ENCODE results near the gene PSD.

PSD gene

GRCh38 chr10:102398172-102399020 lies 20.2 kb downstream of the PSD start:
- Mint-ChIP-seq H3K9me3 (no peaks in the 10 kb centered on the region), H3K4me3 (peak overlapping the region; percentile 70), H3K27ac (no peak overlapping the region), H3K27me3 (ENCODE audit: low read depth, poor library complexity) (peaks cover 13% of the 10 kb centered on the region), H3K36me3 (ENCODE audit: low read depth) (no peaks in the 10 kb centered on the region), H3K4me1 (peaks cover 23% of the 10 kb centered on the region)
- no peak for DNase-seq
- TF ChIP-seq CTCF (IDR thresholded peaks at IDR 0.05), result no peak

GRCh38 chr10:102397222-102398171 lies 21.1 kb downstream of the PSD start:
- H3K36me3 Mint-ChIP-seq (ENCODE audit: low read depth), result no peaks in the 10 kb centered on the region
- H3K27me3 Mint-ChIP-seq (ENCODE audit: low read depth, poor library complexity), result peaks cover 22% of the 10 kb centered on the region
- TF ChIP-seq CTCF (IDR thresholded peaks at IDR 0.05), result no peak
- peak overlapping the region; percentile 80 for H3K4me3 Mint-ChIP-seq
- no peak overlapping the region for H3K27ac Mint-ChIP-seq
- no peaks in the 10 kb centered on the region for H3K9me3 Mint-ChIP-seq
- DNase-seq, result no peak
- H3K4me1 Mint-ChIP-seq, result peaks cover 28% of the 10 kb centered on the region

GRCh38 chr10:102396730-102397151 lies 21.8 kb downstream of the PSD start:
- TF ChIP-seq CTCF (IDR thresholded peaks at IDR 0.05), result no peak
- Mint-ChIP-seq H3K27me3 (ENCODE audit: low read depth, poor library complexity) (peaks cover 28% of the 10 kb centered on the region), H3K27ac (no peak overlapping the region), H3K36me3 (ENCODE audit: low read depth) (no peaks in the 10 kb centered on the region), H3K9me3 (no peaks in the 10 kb centered on the region), H3K4me3 (peak overlapping the region; percentile 80), H3K4me1 (peaks cover 28% of the 10 kb centered on the region)
- no peak for DNase-seq

GRCh38 chr10:102396317-102396650 lies 22.3 kb downstream of the PSD start:
- Mint-ChIP-seq H3K4me1 (peaks cover 28% of the 10 kb centered on the region), H3K36me3 (ENCODE audit: low read depth) (no peaks in the 10 kb centered on the region), H3K9me3 (no peaks in the 10 kb centered on the region), H3K27ac (no peak overlapping the region), H3K4me3 (peak overlapping the region; percentile 80), H3K27me3 (ENCODE audit: low read depth, poor library complexity) (peaks cover 28% of the 10 kb centered on the region)
- TF ChIP-seq CTCF (IDR thresholded peaks at IDR 0.05), result no peak
- no peak for DNase-seq

GRCh38 chr10:102395400-102396316 lies 22.9 kb downstream of the PSD start, which contains the start of gene NFKB2:
Gene NFKB2 (plus strand): TSS chr10:102395705. CDS start chr10:102395960, 255 bp downstream.
- Mint-ChIP-seq H3K27ac (no peak within 1 kb of the TSS), H3K4me1 (peaks cover 28% of the 10 kb centered on the region)
- TF ChIP-seq CTCF (IDR thresholded peaks at IDR 0.05), result no peak

More at GRCh38 chr10:102395400-102396316, 22.9 kb downstream of the PSD start, which contains the start of gene NFKB2:
- peak; percentile 90 for DNase-seq
- H3K4me3 Mint-ChIP-seq, result peak within 1 kb of the TSS; percentile 80
- no peaks in the 10 kb centered on the region for H3K9me3 Mint-ChIP-seq
- peaks cover 34% of the 10 kb centered on the region for H3K27me3 Mint-ChIP-seq (ENCODE audit: low read depth, poor library complexity)
- H3K36me3 Mint-ChIP-seq (ENCODE audit: low read depth), result no peaks in the 10 kb centered on the region
